Ramos (cell line): Measurements from ENCODE around the gene ME1.

Experiments used
- in situ Hi-C: fragments of 300-500 bp; cut with MboI; formaldehyde crosslinking; loops from one replicate; pipeline ENCODE4 v1.14.3; 2022; ENCODE audit warnings: low sequenced_read_pairs; ENCODE audit not compliant: unreplicated experiment

ME1 gene

DNA sequence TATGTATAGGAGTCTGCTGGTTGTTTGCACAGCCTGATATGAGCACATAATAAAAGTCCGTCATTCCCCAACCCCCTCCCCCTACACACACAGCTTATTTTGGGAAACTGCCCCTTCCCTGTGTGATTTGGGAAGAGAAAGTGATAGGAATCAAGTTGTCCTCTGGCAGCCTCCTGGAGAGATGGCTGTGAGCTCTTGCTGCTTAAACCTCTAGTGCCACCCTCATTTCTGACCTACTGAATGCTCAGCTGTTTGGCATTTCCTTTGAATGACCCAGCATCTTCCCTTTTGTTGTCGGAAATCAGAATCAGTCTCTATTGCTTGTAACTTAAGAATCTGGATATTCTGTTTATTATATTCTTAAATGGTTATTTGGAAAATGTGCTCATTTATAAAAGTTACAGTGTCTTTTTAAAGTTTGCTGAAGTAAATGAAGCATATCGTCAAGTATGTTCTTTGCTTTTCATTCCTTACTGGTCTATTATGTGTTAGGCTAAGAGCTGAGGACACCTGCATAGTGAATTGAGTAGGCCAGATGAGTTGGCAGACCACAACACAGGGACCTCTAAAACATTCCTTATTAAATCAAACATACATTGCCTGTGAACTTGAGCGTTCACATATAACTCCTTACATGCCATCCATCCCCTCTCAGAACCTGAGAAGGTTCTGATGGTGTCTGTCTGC lies 232.2 kb downstream of the ME1 start:
- in situ Hi-C loops: loop anchor here (10.0 kb wide), 1 partner anchor 134 kb away; the partner anchor contains the start of genes DOP1A and UBE3D

- in situ Hi-C loops: loop anchor here (10.0 kb wide), 1 partner anchor 129 kb away; the partner anchor contains the start of genes DOP1A and UBE3D
These were observed 236.9 kb downstream of the ME1 start for GRCh38 chr6:83193747-83194566.

DNA sequence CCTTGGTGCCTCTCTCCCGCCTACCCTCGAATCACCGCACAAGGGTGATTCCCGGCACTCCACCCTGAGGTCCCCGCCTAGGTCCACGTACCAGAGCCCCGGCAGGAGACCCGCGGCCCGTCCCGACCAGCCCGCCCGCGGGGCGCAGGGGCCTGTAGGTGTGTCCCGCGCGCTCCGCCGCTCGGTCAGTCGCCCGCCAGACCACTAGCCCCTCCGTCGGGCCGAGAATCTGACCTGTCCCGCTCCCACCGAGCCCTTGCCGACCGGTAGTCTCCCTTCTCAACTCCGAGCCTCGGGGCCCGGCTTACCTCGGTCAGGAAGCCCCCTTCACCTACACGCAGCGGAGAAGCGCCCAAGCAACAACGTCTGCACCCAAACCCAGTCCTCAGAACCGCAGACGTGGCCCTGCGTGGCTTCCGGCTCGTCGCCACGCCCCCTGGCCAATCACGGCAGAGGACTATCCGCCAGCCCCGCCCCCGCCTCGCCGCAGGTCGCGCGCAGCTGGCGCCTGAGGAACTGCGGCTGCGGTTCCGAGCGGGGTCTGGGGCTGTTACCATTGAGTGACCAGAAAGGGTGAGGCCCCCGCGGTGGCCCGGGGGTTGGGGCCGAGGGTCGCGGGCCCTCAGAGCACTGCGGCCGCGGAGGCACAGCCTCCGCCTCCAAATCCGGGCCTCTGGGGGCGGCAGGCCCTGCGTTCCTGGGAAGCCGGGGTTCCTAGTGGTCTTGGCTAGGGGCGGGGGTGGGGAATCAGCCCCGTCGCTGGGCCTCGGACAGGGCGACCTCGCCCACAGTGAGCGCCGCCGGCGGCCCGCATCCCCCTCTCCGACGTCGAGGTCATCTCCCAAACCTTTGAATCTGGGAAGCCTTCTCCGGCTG lies 237.7 kb downstream of the ME1 start, which contains the start of the genes PGM3 and RWDD2A:
Gene PGM3 (minus strand): TSS at position 395 of the 876 bp plus-strand sequence. CDS start 2,253 bp downstream, outside the sequence.
Gene RWDD2A (plus strand): TSS at position 487 of the 876 bp plus-strand sequence. CDS start 1,095 bp downstream, outside the sequence.
- in situ Hi-C loops: loop anchor here (10.0 kb wide), 1 partner anchor 128 kb away; the partner anchor contains the start of genes DOP1A and UBE3D

GRCh38 chr6:83192456-83192855 lies 238.4 kb downstream of the ME1 start:
- in situ Hi-C loops: loop anchor here (10.0 kb wide), 1 partner anchor 128 kb away; the partner anchor contains the start of genes DOP1A and UBE3D

DNA sequence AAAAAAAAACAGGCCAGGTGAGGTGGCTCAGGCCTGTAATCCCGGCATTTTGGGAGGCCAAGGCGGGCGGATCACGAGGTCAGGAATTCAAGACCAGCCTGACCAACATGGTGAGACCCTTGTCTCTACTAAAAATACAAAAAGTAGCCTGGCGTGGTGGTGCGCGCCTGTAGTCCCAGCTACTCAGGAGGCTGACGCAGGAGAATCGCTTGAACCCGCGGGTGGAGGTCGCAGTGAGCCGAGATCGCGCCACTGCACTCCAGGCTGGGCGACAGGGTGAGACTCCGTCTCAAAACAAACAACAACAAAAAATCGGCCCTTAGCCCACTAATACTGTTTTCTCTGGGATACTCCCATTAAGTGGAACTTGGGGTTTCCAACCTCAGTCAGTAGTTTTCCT lies 238.9 kb downstream of the ME1 start:
- in situ Hi-C loops: loop anchor here (10.0 kb wide), 1 partner anchor 127 kb away; the partner anchor contains the start of genes DOP1A and UBE3D

GRCh38 chr6:83190626-83191025 lies 240.2 kb downstream of the ME1 start:
- in situ Hi-C loops: loop anchor here (10.0 kb wide), 1 partner anchor 126 kb away; the partner anchor contains the start of genes DOP1A and UBE3D

GRCh38 chr6:83188501-83188900 lies 242.3 kb downstream of the ME1 start:
- in situ Hi-C loops: no loop called here

DNA sequence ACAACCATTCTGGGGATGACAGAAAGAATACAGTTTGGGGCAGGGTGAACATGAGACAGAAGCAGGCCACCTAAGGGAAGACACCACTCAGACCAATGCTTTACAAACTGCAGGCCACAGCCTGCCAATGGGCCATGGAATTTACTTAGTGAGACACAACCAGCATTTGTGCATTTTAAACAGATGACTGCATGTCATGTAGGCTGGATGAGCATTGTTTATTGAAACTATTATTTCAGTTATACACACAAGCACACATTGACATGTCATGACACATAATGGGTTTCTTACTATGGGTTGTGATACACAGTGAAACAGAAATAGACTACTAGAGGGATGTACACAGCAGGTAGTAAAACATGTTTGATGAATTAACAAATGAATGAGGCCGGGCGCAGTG lies 245.8 kb downstream of the ME1 start:
- in situ Hi-C loops: no loop called here

DNA sequence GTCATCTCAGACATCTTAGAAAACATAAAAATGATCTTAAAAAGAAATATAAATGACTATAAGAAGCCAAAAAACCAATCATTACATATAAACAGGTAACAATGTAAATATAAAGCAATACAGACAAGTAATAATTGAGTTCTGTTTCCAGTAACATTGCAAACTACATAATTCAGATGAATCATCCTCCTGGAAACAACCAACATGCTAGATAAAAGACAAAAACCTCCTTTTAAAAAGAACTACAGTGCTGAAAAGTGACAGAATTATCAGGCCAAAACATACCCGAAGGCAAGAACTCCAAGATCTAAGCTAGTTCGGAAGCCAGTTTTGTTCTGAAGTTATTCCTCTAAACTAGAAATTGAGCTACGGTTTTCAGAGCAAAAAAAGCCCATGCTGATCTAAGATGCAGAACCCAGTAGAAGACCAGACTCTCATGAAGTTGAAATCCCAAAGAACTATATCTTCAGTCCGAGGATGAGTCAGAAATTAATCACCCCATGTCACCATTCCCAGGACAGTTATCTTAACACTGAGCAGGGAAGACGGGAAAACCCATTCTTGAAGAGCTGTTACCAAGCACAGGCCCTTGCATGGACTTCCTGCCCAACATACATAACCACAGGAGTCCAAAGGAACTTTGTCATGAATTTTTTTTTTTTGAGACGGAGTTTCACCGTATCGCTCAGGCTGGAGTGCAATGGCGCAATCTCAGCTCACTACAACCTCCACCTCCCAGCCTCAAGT lies 247.6 kb downstream of the ME1 start:
- in situ Hi-C loops: no loop called here

DNA sequence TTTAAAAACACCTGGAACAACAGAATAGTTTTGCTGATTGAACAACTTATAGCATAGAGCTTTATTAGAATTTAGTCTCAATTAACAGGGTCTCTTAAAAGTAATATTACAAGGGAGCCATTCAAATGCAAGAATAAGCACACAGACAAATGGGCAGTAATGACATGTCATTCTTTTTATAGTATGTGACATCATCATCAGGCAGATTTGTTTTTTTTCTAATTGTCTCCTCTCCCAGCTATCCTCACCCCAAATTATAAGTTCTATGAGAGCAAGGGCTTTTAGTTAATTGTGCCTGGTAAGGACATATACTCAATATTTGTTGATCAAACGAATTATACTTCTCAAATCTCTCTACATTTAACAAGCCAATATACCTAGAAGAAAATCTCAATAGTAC lies 248.7 kb downstream of the ME1 start:
- in situ Hi-C loops: no loop called here

- in situ Hi-C loops: no loop called here
These were observed 250.4 kb downstream of the ME1 start for GRCh38 chr6:83180426-83180950.

DNA sequence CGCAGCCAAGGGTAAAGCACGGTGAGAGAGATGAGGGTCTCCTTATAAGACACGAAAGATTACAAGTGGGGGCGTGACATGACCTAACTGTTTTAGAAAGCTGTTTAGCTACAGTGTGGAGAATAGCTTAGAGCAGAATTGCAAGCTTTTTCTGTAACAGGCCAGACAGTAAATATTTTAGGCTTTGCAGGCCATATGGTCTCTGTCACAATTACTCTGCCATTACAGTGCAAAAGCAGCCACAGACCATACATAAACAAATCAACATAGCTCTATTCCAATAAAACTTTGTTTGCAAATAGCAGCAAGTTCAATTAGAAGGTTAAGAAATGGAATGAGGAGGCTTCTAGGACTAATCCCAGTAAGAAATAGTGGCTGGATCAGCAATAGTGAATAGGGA lies 254.6 kb downstream of the ME1 start:
- in situ Hi-C loops: no loop called here

DNA sequence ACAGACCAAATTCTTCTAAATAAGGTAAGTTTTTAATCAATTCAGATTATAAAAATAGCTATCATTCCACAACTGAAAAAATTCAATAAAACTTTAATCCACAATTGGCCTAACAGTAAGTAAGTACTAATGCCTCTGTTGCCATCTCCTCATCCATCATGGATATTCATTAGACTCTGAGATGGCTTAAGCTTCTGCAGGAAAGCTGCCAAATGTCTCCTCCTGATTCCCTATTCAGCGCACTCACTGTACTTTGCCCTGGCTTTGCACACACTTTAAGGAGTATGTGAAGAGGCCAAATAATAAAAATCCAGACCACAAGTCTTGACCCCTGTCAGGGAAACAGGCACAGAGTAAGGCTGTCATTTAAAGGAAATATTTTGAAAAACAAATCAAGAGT lies 261.3 kb downstream of the ME1 start:
- in situ Hi-C loops: no loop called here

GRCh38 chr6:83169106-83169505 lies 261.7 kb downstream of the ME1 start:
- in situ Hi-C loops: no loop called here

GRCh38 chr6:83168556-83168955 lies 262.3 kb downstream of the ME1 start:
- in situ Hi-C loops: no loop called here

- in situ Hi-C loops: no loop called here
These were observed 263.0 kb downstream of the ME1 start for GRCh38 chr6:83167726-83168278.
